Iris pigment epithelial cell (primary cell): ENCODE data around the gene NCOA5.

Source experiments
- DNase-seq: peaks from one replicate; pipeline ENCODE4 v3.0.0-alpha.2; 2011; ENCODE audit warnings: low read depth

Gene NCOA5

DNA sequence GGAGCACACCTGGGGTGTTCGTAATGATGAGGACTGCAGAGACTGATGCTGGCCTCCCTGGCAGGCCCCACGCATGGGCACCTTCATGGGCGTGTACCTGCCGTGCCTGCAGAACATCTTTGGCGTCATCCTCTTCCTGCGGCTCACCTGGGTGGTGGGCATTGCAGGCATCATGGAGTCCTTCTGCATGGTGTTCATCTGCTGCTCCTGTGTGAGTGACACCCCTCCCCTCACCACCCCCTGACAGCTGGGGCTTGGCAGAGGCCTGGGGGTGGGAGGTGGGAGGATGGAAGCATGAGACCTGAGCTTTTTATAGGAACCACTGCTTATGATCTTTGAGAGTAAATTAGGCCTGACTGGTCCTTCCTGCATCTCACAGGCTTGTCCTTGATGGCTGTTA, 54.0 kb downstream of the NCOA5 start:
- no peak for DNase-seq

GRCh38 chr20:46035253-46035652, 54.5 kb downstream of the NCOA5 start:
- no peak for DNase-seq

- DNase-seq = no peak
Measured at GRCh38 chr20:46034039-46034438, 55.7 kb downstream of the NCOA5 start.

DNA sequence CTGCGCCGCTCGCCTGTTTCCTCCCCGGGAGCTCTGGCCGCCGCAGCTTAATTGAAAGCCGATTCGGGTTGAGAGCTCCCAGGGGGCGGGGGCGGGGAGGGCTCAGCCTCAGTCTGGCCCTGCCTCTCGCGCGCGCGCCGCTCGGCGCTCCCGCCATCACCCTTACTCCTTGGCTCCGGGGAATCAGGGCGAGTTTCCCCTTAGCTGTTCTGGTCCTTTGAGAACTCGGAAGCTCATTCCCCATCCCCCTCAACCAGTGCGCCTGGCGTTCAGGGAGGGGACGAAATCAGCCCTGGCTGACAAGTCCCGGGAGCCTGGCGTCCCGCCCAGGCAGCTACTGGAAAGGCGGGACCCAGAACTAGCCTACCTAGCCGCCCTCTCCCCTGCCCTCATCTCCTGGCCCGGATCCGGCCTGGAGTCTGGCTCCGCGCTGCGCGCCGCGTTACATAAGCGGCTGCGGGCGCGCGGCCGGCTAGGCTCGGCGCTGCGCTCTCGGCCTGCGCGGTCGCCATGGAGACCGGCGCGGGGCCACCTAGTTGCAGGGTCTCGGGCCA, 58.0 kb downstream of the NCOA5 start:
- DNase-seq = no peak

GRCh38 chr20:46031014-46031569, 58.7 kb downstream of the NCOA5 start:
- DNase-seq = no peak

DNA sequence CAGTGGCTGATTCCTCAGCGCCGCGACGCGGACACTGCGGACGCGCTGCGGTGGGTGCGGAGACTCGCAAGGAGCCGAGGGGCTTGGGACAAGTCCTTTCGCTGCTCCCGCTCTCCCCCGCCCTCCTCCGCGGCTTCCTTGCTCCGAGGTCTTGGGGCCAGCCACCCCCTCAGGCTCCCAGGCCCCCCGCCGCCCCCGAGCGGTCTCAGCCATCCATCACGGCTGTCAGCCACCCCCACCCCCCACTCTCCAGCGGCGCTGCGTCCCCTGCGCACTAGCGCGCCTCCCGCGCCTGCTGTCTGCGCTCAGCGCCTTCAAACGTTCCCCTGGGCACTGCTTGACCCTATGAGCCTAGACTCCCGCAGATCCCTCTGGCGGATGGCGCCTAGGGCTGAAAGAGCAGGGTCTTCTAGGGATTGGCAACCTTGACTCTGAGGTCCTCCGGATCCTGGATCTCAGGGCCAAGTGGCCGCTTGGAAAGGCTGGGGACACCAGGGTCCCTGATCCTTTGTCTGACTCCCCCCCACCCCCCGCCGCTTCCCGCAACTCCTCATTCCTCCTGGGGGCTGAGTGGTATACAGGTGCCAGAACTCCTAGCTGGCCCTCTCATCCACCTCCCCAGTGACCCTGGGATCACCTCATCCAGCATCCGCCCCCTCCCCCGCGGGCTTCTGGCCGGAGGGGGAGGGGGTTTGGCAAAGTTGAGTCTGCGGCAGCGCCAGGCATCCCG, 59.3 kb downstream of the NCOA5 start:
- DNase-seq = no peak

DNA sequence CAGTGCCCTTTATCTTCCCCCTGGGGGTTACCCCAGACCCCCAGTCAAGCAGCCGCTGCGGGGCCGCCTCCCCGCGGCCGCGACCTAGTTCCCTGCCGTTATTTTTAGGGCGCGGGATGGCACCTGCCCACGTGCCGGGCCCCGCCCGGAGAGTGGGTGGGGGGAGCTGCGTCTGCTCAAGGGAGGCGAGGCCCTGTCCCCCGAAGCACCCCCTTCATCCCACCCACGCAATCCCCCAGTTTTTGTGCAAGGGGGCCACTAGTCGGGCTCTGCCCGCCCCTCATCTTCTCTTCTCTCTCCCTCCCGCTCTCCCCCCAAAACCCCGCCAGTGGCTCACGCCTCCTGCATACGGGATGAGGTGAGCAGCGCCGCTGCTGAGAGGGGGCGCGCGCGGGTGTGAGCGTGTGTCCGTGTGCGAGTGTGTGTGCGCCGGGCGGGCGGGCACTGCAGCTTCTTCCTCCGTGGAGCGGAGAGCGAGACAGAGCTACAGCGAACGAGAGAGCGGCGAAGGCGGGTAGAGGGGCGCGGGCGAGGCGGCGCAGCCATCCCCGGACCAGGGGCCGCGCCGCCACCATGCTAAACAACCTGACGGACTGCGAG, 60.9 kb downstream of the NCOA5 start, which contains the start of gene SLC12A5:
Gene SLC12A5 (plus strand): TSS at position 444 of the 600 bp plus-strand sequence. CDS start 130 bp downstream, at position 574.
- DNase-seq = no peak

GRCh38 chr20:46028110-46028509, 61.7 kb downstream of the NCOA5 start:
- no peak for DNase-seq

DNA sequence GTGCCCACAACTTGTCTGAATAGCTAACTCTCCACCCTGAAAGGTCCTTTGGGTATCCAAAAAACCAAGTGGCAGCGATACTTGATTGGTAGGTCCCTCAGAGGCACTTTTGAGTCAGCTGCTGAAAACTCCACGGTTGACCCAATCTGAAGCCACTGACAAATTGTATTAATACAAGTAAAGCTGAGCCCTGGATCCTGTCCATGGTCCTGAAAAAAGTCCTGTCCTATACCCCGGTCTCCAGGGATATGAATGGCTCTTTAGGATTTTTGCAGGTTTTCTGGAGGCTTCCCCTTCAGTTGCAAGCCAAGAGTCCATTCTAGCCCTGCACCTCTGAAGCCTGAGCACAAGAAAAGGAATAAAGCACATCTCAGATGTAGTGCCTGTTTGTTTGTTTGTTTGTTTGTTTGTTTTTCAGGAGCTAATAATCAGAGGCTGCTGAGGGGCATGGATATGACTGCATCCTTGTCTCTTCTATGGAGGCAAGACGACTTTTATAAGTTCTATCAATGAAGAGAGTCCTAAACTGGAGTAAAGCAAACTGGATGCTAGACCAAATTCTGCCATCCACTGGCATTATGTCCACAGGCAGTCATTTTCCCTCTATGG, 62.4 kb downstream of the NCOA5 start:
- DNase-seq = peak; percentile 60

GRCh38 chr20:46025376-46025783, 64.4 kb downstream of the NCOA5 start:
- no peak for DNase-seq

- DNase-seq = no peak
Measured at GRCh38 chr20:46023999-46024398, 65.8 kb downstream of the NCOA5 start.

DNA sequence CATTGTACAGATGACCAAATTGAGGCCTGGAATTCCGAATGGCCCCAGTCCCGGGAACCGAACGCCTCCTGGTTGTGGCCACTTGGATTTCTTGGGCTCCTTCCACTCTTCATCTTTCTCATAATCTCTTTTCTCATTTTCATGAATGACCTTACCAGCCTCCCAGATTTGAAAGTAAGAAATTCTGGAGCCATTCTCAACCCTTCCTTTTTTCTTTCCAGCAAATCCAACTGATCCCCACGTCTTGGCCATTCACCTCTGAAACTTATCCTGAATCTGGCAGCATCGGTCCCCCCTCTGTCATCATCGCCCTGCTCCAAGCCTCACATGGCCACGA, 66.6 kb downstream of the NCOA5 start:
- DNase-seq = no peak

DNA sequence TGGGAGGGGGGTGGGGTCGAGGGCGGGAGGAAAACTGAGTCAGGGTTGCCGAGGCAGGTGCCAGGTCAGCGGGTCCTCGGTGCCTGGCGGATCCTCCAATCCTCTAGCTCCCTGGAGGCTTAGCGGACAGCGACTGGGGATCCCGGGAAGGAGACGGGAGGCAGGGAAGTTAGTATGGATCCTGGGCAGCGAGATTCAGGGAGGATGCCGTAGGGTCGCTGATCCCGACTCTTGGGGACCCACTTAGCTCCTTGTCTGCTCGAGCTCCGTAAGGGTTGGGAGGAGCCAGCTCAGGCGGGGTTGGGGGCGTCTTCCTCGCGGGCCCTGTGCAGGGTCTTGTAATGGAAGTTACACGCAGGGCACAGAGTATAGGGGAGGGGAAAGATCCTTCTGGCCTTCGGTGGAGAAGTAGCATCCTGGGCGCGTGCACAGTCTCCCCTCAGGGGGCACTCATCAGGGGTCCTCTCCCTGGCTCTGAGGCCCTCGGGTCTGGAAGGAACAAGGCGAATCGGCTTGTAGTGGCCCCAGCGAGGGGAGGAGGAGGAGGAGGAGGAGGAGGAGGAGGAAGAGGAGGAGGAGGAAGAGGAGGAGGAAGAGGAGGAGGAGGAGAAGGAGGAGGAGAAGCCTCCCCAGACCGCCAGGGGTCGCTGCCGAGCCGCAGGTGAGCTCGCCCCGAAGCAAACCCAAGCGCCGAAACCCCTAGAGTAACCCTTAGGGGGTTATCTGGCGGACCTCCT, 67.2 kb downstream of the NCOA5 start:
- DNase-seq = no peak

DNA sequence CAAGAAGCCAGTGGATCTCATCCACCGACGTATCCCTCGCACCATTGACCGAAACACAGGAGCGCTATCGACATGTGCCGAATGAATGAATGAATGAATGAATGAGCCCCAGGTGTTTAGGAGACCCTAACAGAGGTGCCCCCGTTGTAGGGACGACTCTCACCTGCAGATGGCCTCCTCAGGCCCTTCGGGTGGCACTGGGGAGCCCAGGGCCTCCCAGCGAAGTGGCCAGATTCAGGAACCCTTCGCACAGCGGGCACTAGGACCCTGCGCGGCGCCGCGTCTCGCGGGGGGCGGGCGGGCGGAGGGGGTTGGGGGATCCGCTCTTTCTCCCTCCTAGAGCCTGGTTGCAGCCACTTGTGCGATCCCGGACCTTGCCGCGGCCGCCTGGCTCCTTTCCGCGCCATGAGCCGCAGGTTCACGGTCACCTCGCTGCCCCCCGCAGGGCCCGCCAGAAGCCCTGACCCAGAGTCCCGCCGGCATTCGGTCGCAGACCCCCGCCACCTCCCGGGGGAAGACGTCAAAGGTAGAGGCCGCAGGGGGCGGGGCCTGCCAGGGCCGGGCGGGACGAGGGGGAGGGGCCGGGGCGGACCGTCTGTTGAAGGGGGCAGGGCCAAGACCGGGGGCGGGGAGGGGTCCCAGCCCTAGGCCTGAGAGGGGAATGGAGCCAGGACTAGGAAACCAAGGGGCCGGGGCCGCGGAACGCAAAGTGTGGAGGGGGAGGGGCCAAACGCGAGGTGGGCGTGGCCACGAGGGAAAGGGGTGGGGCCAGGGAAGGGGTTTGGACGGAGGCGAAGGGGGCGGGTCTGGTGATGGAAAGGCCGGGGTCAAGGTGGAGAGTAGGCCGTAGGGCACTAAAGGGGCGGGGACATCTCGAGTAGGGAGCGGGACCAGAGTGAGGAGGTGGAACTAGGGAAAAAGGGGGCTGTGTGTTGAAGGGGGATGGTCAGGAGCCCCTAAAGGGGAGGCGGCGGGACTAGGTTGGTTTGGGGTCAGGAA, 68.1 kb downstream of the NCOA5 start:
- DNase-seq = no peak

GRCh38 chr20:46020555-46020954, 69.2 kb downstream of the NCOA5 start:
- DNase-seq = no peak

GRCh38 chr20:46018611-46019010, 71.2 kb downstream of the NCOA5 start:
- no peak for DNase-seq

DNA sequence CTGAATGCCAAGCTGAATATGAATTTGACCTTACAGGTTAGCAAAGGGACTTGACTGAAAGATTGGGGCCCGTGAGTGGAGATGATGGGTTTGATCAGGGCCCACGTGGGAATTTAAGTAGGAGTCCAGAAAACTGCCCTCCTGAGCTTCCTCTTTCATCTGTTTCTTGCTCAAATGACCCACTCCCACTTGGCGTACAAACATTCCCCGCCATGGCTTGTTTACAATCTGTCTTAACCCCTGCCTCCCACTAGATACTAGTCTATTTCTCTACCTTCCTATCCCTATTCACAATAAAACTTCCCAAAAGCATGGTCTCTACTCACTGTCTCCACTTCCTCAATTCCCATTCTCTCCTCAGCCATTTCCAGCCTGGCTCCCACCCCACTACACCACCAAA, 71.7 kb downstream of the NCOA5 start:
- DNase-seq = no peak

- DNase-seq = no peak
Measured at GRCh38 chr20:46017272-46017671, 72.5 kb downstream of the NCOA5 start.

DNA sequence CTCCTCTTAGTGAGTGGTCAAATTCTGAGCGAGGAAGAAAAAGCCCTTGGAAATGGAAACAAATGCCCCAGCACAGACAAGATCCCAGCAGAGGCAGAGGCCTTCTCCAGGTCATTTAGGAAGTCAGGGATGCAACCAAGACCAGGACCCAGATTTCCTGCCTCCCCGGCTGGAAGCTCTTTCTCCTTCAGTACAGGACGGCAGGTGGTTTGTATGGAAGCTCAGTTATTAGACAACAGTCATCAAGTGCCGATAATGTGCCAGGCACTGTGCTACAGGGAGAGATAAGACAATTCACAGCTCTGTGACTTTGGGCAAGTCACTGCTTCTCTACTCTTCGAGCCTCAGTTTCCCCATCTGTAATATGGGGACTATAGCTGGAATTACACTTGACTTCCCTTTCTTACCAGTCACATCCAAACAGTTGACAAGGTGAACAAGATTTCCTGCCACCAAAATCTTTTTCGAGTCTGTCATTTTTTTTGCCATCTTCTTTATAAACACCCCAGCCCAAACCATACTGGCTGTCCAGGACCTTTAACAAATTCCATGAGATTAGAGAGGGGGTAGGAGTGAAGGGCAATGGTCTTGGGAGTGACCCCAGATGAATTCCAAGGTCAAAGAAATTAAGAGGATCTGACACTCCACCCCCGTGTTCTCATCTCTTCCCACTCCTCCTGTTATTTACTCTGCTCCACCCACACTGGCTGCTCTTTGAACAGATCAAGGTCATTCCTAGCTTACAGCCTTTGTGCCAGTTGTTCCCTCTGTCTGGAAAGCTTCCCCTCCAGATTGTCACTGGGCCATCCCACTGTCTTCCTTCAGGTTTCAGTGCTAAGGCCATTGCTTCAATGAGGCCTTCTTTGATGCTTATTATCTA, 75.0 kb downstream of the NCOA5 start:
- no peak for DNase-seq
